ENCODE results near the gene STK11.

- TF ChIP-seq CTCF (IDR thresholded peaks at IDR 0.05 in 8 of 11, conservative IDR thresholded peaks at IDR 0.05 in 3 of 11) (no peak), POLR2A (IDR thresholded peaks at IDR 0.05) (no peak), POLR2AphosphoS5 (IDR thresholded peaks at IDR 0.05) (peak in 2 of 3 donors; percentile 0 to 83)
Measured at GRCh38 chr19:1275976-1276627, 70.5 kb downstream of the STK11 start.
